ENCODE data around the gene KMT2E.

DNA sequence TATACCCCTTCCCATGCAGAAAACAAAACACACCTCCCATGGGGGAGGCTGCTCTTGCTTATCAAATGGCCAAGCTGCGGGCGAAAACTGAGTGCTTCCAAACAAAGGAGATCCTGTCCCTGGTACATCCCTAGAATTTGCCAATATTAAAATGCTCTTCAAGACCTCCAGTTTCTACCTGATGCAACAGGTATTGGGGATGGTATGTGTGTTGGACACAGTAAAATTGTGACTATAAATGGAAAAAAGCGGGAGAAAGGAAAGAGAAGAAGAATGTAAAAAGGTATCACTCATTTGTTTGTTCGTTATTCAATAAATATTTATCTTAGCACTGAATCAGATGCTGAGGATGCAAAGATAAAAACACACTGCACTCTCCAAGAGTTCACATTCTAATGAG, 123.9 kb downstream of the KMT2E start:
- TF ChIP-seq POLR2A (IDR thresholded peaks at IDR 0.05) (no peak), EP300 (IDR thresholded peaks at IDR 0.05) (no peak)
